ENCODE data around the gene ERCC6L.
A peak's percentile ranks its signal among the peaks of the same experiment; 100 is the strongest.

Gene ERCC6L, protein sequence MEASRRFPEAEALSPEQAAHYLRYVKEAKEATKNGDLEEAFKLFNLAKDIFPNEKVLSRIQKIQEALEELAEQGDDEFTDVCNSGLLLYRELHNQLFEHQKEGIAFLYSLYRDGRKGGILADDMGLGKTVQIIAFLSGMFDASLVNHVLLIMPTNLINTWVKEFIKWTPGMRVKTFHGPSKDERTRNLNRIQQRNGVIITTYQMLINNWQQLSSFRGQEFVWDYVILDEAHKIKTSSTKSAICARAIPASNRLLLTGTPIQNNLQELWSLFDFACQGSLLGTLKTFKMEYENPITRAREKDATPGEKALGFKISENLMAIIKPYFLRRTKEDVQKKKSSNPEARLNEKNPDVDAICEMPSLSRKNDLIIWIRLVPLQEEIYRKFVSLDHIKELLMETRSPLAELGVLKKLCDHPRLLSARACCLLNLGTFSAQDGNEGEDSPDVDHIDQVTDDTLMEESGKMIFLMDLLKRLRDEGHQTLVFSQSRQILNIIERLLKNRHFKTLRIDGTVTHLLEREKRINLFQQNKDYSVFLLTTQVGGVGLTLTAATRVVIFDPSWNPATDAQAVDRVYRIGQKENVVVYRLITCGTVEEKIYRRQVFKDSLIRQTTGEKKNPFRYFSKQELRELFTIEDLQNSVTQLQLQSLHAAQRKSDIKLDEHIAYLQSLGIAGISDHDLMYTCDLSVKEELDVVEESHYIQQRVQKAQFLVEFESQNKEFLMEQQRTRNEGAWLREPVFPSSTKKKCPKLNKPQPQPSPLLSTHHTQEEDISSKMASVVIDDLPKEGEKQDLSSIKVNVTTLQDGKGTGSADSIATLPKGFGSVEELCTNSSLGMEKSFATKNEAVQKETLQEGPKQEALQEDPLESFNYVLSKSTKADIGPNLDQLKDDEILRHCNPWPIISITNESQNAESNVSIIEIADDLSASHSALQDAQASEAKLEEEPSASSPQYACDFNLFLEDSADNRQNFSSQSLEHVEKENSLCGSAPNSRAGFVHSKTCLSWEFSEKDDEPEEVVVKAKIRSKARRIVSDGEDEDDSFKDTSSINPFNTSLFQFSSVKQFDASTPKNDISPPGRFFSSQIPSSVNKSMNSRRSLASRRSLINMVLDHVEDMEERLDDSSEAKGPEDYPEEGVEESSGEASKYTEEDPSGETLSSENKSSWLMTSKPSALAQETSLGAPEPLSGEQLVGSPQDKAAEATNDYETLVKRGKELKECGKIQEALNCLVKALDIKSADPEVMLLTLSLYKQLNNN

DNA sequence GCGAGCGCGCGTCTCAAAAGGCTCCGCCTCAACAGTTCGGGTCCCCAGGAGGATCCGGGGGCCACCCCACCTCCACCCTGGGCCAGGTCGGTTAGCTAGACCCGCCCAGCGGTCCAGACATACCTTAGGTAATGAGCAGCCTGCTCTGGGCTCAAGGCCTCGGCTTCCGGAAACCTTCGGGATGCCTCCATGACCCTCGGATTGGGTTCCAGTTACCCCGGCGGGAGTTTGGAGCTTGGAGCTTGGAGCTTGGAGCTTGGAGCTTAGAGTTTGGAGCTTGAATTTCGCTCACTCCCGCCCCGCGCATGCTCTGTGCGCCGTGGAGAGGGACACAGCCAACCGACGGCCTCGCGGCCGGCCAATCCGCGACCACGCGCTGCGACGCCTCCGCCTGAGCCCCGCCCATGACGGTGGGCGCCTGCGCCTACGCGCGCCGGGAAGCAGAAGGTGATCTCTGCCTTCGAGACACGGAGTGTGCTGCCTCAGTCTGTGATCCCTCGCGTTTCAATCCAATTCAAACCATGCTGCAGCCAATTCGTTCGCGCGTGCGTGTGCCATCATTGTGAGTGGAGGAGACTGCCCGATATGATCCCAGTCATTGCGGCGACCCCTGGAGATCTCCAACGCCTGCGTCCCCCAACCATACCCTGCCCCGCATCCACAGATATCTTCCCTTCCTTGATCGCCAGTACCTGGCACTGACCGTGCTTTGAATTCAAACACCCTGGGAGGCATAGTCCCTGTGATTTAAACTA is at the start of gene ERCC6L:
Gene ERCC6L, minus strand, starts transcription at position 307 of the 755 bp plus-strand sequence. Its CDS starts 116 bp downstream, at position 191.
- peak; percentile 67 for DNase-seq

DNA sequence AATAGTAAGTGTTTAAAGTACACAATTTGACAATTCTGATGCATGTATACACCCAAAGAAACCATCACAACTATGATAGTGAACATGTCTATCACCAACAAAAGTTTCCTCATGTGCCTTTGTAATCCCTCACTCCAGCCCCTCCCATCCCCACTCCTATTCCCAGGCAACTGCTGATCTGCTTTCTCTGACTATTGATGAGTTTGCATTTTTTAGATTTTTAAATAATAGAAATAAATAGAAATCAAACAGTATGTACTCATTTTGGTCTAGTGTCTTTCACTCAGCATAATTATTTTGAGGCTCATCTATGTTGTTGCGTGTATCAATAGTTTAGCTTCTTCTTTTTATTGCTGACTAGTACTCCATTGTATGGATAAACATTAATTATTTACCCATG is 43.5 kb upstream of the ERCC6L start:
- no peak for DNase-seq

DNA sequence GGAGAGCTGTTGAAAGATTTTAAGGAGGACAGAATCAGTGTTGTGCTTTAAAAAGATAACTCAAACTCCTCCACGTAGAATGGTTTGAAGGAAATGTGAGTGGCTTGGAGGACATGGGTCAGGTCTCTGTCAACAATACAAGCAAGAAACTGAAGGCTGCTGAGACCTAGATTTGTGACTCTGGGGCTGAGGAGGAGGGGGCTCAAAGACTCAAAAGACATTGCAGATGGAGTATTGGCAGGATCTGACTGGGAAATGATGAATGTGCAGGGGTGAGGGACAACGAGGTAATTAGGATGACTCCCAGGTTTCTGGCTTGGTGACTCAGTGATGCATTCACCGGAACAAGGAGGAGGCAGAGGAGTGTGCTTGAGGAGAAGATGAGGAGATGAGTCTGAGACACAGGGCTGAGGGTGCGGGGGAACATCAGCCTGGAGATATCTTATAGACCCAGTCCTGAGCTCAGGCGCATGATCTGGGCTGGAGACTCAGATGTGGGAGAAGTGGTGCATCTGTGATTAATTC is 41.6 kb upstream of the ERCC6L start:
- no peak for DNase-seq

DNA sequence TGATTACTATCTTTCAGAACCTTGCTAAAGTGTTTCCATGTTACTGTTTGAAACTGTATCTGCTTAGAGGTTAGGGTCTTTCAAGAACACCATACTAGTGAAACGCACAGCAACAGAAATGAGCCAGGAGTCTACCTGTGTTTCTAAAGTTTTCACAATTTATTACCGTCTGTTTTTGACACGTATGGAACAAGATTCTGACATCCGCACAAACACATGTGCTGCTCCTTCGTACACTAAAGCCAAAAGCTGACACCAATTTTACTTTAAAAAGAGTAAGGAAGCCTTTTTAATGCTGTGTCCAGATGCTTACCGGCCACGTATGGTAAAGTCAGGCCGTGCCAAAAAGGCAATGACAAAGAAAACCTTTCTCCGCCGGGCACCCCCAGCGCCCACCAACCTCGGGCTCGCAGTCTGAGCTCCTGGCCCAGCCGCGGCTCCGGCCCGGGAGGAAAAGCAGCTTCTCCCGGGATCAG is 37.7 kb upstream of the ERCC6L start:
- DNase-seq: no peak

DNA sequence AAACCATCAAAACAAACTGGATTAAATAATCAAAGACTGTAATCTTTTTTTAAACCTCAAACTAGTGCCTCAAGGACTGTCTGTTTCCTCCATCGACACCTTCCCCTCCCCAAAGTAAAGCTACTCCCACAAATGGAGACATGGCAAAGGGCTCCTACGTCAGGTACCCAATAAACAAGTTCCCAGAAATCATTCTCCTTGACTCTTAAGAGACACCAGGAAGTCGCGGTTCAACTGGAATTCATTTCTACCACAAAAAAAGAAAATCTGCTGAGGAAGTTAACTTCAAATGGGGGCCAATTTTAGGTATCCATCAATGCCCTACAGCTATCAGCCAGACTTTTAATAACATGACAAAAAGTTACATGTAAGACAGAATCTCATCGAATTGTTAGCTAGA is 35.7 kb upstream of the ERCC6L start:
- DNase-seq: no peak

DNA sequence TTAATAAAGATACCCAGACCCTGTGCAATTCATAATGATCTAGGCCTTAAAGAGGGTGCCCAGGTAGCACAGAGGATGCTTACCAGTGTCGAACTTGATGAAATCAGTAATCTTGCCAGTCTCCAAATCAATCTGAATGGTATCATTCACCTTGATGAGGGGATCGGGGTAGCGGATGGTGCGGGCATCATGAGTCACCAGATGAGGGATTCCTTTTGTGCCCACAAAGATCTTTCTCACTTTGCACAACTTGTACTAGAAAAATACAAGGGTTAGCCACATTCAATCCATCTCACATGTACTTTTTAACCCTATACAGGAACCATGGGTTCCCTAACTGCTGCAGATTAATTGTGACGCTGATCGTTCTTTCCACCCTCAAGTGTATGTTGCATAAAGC is 34.9 kb upstream of the ERCC6L start:
- DNase-seq: no peak

DNA sequence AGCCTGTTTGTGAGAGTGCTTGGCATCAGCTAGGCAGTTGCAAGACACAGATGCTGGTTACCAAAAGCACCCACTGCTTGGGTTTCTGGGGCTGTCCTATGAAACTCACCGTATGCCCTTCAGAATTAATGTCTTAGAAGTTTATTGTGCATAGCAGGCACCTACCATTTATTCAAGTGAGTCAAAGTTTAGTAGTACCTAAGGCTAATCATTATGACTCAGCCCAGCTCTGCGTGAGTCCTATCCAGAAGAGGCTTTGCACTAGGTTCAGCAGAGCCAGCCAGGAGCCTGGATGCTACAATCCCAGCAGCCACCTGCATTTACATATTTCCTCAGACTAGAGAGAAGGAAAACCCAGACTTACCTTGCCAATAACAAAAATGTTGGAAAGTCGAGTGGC is 34.0 kb upstream of the ERCC6L start:
- no peak for DNase-seq

DNA sequence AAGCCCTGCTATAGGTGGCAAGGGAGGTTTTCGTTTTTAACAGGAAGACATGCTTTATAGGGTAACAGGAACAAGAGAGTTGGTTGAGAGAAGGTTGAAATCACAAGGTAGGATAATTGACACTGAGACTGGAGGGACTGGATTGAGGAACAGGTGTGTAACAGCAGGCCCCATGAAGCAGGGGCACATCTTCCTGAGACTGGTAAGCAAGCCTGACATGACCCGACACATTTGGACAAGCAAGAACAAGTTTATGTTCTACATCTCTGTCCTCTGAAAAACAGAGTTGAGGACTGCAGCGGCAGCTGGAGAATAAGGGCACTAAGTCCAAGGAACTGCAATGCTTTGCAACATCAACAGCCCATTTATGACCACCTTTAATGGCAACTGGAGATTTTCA is 33.0 kb upstream of the ERCC6L start:
- no peak for DNase-seq

DNA sequence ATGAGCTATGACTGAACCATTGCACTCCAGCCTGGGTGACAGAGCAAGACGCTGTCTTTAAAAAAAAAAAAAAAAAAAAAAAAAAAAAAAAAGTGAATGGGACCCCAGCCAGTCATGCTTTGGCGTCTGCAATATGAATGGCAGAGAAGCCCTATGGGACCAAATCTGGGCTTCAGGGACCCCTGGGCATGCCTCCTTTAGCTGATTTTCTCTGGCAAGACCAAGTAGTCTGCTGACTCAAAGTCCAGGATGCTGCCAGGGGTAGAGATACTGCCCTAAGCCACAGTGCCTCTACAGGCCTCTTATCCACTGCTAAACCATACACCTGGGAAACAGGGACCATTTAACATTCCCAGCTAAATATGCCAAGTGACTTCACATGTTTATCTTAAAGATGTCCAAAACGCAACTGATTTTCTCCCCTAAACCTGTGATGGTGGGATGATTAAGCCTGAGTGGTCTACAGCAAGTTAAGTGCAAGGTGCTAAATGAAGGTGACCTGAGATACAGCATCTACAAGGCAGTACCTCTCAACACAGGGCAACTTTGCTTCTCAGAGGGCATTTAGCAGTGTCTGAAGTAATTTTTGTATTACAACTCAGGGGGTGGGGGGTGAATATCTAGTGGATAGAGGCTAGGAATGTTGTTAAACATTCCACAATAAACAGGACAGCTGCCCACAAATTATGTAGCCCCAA is 32.4 kb upstream of the ERCC6L start:
- no peak for DNase-seq

DNA sequence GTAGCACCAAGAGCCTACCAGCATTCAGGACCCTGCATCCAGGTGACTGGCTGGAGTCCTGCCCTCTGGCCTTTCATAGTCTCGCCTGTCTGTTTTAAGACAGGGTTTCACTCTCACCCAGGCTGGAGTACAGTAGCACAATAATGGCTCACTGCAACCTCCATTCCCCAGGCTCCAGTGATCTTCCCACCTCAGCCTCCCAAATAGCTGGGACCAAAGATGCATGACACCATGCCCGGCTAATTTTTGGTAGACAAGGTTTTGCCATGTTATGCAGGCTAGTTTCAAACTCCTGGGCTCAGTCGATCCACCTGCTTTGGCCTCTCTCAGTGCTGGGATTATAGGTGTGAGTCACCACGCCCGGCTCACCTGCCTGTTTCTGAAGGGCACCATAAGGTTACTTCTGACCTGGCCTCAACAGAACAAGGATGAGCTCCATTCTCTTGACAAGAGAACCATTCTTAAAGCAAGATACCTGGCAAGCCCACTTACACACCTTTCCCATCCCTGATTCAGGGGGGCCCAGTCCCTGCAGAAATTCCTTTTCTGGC is 31.6 kb upstream of the ERCC6L start:
- no peak for DNase-seq

DNA sequence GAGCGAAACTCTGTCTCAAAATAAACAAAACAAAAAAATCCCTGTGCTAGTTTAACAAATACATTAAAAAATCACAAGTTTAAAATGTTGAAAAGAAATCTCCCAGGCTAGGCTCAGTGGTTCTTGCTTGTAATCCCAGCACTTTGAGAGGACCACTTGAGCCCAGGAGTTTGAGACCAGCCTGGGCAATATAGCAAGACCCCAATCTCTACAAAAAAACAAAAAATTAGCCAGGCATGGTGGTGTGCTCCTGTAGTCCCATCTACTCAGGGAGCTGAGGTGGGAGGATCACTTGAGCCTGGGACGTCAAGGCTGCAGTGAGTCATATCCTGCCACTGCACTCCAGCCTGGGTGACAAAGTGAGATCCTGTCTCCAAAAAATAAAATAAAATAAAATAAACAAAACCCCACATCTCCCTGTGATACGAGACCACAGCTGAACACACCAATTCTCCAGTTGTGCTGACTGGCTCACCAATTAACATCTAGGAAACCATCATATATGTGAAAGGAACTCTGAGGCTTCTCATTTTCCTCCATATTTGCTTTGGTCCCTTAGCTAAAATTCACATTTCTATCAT is 30.9 kb upstream of the ERCC6L start:
- DNase-seq: no peak

DNA sequence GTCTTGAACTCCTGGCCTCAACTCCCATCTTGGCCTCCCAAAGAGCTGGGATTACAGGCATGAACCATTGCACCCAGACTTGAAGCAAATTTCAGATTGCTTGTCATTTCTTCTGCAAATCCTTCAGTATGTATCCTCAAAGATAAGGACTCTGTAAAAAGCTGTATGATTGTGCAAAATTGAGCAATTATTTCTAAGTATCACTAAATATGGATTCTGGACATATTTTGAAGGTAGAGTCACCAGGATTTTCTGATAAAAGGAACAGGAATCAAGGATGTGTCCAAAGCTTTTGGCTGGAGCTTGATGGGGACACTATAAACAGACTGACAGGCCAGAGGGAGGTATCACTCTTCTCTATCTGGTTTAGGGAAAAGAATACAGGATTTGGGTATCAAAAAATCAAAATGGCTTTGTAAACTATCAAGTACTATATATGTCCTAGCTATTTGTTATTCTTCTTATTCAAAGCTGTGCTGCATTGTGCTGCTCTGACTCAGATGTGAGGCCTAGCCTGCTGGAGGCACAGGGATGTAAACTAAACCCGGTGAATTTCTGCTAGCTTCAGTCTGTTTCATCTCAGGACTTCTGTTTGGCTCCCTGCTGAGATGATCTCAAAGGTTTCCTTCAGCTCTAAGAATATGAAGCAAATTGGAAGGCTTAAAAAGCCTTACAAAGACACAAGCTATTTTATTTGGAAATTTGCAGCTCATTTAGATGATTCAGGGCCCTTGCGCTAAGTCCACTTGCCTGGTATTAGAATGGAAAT is 30.0 kb upstream of the ERCC6L start:
- DNase-seq: no peak

DNA sequence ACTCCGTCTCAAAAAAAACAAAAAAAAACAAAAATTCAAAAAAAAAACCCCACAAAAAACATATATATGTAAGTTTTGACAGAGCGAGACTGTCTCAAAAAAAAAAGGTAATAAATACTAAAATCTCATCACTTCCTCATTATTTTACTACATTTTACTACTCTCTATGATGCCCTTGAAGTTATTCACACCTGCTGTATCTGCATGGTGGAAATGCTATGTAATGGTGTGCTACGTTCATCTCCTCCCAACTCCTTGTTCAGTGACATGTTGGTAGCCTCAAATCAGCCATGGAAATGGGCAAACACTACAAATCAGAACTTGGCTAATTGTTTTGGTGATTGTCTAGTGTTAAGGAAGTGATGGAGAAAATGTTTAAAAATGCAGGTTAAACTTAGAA is 26.4 kb upstream of the ERCC6L start:
- DNase-seq: no peak

DNA sequence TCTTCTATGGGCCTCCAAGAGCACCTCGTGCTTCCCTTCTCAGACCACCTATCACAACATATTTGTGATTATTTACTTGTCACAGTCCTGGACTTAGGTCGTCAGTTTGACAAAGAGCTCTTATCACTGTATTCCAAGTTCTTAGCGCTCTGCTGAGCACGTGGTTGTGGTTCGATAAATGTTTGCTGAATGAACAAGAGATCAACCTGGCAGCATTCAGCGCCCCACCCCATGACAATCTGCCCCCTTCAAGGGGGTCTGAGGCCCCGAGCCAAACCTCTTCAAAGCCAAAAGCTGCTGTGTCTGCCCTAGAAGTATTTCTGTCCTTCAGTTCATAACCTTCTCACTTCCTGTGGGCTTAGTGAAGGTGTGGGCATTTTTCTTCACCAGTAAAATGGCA is 23.2 kb upstream of the ERCC6L start:
- DNase-seq: no peak

DNA sequence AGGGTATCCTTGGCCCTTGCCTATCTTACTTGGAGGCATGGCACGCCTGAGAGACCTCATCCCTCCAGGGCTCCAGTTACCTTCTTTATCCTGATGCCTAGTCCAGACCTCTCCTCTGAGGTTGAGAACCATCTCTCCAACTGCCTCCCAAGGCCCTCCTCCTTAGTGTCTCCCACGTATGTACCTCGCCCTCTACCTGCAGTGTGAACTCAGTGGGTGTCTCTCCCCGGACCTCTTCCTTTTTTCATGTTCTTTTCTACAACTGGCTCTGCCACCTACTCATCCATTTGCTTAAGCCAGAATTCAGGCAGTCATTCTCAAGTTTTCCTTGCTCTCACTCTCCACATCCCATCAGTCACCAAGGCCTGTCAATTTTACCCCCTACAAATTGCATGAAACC is 21.6 kb upstream of the ERCC6L start:
- no peak for DNase-seq

DNA sequence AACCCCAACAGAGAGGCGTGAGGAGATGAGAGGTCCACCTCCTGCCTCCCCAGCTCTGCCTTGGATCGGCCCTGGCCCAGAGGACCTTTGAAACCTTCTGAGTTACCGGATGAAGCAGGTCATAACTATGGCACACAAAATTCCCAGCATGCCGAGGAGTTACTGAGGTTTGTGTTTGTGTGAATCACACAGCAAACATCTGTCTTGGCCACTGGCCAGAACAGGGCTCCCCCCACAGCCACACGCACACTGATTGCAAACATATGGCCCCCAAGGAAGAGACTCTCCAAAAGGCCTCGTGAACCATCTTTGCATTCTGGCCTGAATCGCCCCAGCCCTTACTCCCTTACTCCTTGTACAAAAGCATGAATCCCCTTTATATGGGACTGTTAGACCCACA is 19.3 kb upstream of the ERCC6L start:
- no peak for DNase-seq

DNA sequence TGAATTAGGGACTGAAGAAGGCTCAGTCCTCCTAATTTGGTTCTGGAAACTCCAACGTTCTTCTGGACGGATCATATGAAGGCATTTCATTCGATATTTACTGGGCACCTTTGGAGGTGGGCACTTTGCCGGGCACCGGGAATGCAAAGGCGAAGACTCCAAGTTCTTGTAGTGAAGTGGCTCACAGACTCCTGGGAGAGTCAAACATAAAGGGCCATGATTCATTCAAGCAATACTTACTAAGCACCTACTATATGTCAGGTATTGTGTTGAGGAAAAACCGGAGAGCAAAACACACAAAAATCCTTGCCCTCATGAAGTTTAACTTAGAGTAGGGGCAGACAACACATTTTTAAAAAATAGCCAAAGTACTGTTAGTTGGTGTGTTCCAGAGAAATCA is 17.0 kb upstream of the ERCC6L start:
- no peak for DNase-seq

DNA sequence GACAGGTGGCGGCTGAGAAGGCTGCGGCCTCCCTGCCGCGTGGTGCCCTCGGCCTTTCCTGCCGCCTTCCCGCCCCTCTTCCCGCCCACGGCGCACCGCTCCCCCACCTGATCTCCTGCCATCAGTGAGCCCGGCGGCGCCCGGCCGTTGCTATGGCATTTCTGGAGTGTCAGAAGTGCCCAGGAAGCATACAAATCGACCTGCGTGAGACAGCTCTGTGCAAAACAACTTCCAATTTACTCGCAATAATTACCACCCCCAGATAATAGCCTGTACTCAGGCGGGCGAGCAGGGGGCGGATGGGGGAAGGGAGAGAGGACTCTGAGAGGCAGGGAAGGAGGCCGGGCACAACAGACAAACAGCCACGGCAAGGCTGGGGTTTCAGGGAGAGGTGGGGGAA is 16.6 kb upstream of the ERCC6L start:
- DNase-seq: peak; percentile 36

DNA sequence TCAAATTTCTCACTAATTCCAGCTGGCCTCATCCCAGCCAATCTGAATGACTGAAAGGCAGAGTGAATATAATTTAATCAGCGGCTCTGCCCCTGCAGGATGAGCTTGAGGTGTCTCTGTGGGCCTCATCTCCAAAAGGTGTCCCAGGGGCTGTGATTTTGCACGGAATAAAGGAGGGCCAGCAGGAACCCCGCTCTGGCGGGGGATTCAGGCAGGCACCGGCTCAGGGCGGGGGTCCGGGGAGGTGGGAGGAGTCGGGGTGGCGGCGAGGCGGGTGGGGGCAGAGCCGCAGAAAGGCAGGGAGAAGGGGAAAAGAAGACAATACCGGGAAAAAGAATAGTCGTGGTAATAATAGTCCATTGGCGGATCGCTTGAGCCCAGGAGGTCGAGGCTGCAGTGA is 16.0 kb upstream of the ERCC6L start:
- DNase-seq: no peak

DNA sequence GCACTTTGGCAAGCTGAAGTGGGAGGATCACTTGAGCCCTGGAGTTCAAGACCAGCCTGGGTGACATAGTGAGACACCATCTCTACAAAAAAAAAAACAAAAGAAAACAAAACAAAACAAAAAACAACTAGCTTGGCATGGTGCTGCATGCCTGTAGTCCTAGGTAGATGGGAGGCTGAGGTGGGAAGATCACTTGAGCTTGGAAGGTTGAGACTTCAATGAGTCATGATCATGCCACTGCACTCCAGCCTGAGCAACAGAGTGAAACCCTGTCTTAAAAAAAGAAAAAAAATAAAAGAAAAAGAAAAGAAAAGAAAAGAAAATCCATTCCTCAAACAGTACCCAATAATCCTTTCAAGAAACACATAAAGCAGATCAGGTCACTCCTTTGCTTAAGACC is 14.9 kb upstream of the ERCC6L start:
- DNase-seq: no peak
